Activated CD4-positive, alpha-beta T cell treated with anti-CD3 and anti-CD28 coated beads, Interleukin-2, amount 50 U/mL, for 4 hours (primary cell): Measurements from ENCODE around the gene OSM.

ENCODE experiments used
- DNase-seq, 2 experiments: peaks; one replicate each; pipeline ENCODE4 v3.0.0-alpha.2; 2020

The OSM gene

DNA sequence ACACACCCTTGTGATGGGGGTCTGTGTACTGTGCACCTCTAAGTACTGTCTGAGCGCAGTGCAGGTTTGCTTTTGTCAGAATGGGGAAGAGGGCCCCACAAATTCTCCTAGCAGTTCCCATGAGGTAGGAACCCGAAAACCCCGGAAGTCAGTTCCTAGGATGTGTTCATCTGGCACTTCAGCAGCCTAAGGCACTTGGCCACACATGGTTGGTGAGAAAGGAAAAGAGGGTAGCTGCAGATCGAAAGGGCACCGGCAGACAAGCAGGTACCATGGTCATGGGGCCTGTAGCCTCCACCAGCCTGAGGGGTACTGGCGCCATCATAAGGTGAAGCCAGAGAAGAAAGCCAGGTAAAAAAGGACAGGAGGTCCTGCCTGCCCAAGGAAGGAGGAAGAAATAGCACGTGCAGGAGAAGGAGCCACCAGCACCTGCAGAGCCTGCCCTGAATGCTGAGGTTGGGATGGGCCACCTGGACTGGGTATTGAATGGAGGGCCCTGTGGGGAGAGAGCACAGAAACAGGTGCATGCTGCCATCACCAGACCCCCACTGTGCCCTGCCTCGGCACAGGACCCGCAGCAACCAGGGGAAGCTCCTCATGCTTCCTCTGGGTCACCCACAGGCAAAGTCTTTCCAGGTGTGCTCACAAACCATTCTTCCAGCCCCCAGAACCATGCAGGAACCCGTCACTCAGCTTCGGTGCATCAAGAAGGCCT is 30.8 kb upstream of the OSM start:
- DNase-seq = no peak

DNA sequence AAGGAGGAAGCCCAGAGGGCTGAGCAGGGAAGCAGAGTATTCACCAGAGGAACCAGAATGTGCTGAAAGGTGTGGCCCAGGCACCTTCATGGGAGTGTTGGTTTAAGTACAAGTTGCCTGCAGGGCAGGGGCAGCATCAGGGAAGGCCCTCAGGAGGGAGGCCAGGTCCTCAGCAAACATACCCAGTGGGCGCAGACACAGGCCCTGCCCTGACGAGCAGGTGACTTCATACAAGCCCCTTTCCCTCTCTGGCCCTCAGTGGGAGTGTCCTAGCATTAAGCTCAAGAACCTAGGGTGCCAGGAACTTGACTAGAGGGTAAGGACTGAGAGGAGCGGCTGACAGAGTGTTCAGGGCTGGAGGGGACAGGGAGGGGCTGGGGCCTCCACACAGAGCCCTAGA is 30.2 kb upstream of the OSM start:
- no peak for DNase-seq

DNA sequence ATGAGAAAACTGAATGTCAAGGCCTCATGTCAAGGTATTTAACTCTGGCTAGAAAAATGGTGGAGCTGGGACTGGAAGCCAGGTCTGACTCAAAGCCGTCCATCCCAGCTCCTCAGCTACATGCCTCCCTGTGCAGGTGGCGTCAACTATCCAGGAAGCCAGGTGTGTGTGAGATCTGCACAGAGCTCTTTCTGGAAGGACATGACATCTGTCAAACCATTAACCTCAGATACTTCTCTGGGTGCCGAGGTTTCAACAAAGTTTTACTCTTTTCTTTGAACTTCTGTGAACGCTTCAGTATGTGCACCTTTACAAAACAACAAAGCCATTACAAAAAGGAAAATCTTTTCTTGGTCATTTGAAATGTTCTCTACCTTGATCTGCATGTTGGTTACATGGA is 29.7 kb upstream of the OSM start:
- DNase-seq = no peak

DNA sequence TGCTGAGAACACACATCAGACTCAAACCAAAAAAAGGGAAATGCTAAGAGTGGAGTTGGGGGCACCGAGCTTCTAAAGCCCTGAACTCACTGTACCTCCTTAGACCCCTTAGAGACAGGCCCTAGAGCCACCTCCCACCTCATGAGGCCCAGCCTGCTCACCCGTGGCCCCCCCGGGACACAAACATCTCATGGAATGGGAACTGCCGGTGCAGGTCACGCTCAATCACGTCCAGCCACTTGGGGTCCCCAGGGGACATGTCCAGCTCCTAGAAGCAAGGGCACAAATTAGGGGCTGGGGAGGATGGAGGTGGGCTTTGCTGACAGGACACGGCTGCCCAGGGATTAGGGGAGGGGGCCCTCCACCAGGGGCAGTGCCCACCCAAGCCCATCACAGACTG is 28.9 kb upstream of the OSM start:
- no peak for DNase-seq

DNA sequence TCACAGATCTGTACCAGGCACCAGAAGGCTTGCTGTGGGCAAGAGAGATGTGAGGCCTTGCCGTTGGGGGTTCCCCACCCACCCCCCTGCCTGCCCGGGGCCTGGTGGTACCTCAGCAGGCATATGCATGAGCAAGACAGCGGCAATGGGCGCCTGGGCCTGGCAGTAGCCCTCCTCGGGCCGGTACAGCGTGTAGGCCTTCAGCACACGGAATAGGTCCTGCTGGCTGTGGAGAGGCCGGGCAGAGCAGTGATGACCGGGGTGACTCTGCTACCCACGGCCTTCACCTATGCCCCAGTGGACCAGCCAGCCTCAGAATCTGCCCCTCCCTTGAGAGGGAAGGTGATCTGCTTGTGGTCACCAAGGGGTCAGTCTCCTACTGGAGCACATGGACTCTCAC is 28.2 kb upstream of the OSM start:
- DNase-seq = no peak

DNA sequence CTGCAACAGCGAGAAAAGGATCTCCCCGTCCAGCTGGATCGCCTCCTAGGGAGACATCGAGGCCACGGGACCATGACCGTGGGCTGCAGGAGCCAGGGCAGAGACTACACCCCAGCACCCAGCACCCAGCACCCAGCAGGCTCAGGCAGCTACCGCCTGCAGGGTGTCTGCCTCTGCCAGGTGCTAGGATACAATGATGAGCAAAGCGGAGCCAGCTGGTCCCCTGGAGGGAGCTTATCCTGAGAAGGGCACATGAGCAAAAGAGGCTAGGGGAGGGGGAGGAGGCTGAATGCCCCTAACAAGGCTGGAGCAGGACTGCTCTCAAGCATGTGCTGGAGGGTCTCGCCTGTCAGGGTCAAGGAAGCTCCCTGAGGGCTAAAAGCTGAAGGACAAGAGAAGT is 27.4 kb upstream of the OSM start:
- no peak for DNase-seq

DNA sequence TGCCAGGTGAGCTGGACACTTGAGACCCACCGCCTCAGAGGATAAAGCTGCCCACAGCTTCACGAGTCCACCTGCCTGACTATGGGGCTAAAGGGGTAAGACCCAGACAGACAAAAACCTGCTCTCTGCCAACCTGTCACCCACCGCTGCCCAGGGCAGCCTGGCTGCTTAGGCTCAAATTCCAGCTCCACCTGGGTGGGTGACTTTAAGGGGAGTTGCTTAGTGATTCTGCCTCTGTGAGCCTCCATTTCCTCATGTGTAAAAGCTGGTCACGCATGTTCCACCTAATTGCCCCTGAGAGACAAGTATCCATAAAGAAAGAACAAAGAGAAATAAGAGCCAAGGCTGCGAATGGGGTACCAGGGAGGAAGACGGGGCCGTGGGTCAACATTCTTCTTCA is 26.4 kb upstream of the OSM start:
- DNase-seq = no peak

DNA sequence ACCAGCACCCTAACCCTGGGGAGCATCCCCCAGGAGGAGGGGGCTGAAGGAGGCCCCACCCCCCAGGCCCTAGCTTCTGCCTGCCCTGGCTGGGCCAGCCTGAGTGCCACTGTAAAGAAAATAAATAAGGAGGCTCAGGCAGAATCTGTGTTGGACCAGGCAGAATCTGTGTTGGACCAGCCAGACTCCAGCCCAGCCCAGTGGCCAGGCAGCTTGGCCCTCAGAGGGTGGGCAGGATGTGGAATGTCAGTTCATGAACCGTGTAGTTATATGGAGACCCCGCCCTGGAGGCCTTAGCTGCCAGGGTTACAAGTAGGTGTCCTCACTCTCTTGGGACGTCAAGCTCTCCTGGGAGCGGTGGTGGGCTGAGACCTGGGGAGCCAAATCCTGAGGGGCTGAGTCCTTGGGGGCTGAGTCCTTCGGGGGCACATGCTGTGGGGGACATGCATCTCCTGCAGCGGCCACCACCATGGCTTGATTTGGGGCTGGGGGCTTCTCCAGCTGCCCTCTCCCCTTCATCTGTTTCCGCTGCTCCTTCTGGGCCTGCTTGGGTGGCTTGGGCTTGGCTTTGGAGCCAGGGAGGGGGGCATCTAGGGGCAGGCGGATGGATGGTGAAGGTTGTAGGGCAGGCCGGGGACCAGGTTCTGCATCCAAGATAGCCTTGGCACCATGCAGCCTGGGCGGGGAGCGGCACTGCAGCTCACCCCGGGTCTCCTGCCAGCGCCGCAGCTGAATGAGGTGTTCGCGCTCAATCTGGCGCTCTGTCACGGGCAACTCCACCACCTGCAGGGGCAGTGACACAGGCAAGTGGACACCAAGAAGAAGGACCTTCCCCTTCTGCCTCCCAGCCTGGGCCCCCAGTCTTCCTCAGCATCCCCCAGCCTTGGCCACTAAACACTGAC is 25.7 kb upstream of the OSM start:
- no peak for DNase-seq

DNA sequence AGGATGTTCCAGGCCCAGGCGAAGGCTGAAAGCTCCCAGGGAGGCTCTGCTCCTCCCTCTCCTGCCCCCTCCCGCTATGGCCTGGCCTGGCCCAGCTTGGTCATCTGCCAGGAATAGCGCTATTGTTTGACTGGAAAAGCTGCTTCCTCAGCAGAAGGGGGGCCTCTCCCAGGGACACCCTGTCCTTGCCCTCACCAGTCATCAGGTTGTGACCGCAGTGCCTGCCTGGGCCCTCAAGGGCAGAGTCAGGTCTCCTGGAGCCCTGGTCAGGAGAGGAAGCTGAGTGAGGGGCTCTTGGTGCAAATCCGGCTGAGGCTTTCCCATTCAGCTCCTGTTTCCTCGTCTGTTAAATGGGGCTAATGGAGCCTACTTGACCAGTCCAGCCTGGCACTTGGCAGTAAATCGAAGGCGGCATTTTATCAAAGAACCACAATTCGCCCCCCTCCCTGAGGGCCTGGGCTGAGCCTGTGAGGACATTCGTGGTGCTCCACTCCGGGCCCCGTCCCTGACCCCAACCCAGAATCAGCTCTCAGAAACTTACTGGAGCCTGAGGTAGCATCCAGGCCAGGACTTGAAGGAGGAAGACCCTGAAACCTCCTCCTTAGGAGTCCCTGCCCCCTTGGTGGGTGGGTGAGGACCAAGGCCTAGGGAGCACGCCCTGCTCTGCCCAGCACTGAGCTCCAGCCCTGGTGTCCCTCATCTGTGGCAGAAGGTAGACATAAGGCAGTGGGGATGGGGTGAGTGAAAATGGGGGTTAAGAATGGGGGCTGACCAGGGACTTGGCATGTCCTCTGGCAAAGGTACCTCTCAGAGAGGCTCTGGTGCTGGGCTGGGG is 24.6 kb upstream of the OSM start:
- DNase-seq = no peak

DNA sequence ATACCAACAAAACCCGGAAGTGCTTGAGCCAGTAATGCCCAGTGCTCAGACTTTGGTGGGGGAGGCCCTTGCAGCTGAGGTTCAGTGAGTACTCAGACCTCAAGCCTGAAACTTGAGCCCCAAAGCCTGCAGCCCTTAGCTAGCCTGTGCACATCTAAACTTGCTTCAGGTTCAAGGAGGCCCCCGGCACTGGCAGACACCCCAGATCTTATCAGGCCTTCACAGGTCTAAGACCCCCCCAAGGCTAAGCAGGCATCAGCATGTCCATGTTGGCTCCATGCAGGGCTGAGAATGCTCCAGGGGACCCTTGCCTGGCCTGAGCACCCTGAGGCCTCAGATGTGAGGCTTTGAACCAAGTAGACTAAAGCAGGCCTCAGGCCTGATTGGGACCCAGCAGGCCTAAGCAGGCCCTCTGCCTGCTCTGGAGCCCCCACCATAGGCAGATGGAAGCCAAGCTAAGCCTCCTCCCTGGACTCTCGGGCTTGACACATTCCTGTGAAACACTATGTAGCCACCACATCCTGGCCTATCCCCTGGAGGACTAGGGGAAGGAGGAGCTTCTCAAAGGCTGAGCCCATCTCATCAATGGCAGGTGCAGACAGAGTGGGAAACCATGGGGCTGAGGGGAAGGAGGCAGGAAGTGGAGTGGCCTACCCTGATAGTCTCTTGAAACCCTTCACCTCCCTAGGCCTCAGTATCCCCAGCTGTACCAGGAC is 23.8 kb upstream of the OSM start:
- DNase-seq = no peak

DNA sequence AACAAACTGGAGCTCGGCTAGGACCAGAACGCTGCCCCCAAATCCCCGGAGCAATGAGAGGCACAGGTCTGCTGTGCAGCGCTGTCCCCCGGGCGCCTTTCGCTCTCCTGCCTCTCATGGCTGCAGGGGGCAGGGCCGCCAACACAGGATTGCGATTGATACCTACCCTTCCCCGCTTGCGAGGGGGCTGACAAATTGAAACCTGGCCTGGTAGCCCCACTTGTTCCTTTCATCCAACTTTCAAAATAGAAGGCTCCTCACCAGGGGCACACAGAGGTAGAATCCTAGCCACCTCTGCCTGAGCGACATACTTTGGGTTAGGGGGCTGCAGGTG is 23.3 kb upstream of the OSM start:
- no peak for DNase-seq

DNA sequence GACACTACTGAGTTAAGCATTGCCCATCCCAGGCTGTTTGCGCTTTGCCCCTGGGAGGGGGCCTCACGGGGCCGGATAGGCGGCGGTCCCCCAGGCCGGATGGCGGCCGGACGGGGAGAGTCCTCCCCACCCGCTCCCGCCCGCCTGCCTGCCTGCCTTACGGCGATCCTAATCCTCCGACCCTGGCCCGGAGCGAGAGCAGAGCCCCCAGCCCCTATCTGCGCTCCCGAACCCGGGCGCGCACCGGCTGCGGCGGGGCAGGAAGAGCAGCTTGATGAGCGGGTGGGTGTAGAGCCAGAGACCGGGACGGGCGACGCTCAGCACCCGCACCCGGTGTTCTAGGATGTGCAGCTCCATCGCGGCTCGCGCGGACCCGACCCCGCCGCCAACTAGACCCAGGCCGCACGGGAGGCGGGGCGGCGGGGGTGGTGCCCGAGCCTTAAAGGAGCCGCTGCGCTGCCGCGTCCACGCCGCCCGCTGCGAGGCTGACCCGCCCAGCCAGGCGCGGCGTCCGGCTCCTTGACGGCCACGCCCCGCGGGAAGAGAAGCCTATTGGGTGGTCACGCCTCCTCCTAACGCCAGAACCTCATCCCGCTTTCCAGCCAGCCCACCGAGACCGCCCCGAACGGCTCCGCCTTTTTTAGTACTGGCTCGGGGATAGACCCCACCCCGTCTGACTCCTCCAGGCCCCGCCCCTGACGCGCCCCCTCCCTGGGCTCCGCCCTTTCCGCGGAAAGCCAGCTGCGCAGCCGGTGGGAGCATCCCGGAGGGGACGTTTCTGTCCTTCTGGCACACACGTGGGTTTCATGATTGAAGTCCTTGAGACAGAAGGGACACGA is 22.7 kb upstream of the OSM start, which contains the start of gene CASTOR1:
Gene CASTOR1, minus strand, starts transcription at position 365 of the 839 bp plus-strand sequence. Its CDS starts 8 bp downstream, at position 357.
- peak; percentile 81 to 83 for DNase-seq

DNA sequence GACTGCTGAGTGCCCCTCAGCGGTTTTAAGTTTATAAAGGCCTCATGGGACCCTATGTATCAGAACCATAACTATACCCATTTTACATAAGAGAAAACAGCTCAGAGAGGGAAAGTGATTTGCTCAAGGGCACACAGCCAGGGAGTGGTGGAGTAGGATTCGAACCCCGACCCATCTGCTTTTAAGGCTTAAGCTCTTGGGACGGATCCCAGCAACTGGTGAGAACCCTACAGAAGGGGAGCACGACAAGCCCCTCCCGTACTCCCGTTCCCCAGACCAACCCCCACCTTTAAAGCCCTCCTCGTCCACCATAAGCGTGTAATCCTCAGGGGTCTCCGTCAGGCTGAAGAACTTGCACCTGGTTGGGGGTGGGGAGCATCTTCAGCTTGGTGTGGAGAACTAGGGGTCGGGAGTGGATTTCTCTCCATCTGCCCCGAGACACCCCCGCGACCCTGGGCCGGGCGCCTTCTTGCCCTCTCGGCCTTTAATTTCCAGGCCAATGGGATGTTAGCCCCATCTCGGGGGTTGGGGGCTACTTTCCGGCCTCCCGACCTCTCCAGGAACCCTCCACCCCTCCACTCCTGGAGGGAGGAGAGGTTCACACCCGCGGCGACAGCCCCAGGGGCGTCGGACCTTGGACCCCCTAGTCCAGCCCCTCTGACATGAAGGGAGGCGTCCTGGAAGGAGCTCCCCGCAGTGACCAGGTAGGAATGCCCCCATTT is 21.9 kb upstream of the OSM start:
- DNase-seq = no peak

DNA sequence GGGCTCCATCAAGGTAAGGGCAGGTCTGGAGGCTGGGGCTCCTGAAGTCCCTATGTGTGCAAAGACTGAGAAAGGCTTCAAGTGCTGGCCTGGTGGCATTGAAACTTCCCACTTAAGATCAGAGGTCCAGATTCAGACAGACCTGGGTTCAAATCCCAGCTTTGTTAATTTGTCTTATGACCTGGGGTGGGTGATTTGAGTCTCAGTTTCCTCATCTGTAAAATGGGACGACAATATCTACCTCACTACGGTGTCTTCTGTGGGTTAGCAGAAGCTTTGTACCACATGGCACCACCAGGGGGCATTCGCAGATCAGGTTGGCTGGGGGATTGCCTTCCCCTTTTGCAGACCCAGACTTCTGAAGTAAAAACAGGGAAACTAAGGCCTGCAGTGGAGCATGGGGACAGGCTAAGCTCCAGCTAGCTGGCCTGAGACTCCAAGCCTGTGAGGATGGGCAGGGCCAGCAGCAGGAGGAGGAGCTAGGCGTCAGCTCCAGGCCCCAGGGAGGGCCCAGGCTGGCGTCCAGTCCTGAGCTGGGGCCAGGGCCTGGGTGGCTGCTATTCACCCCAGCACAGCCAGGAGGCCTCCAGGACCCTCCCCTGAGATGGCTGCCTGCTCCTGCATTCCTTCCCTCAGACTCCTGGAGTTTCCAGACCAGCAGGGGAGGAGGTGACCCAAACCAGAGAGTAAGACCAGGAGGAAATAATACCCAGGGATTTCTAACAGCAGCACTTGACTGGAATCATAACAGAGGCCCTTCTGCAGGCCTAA is 21.2 kb upstream of the OSM start:
- peak; percentile 91 to 93 for DNase-seq

DNA sequence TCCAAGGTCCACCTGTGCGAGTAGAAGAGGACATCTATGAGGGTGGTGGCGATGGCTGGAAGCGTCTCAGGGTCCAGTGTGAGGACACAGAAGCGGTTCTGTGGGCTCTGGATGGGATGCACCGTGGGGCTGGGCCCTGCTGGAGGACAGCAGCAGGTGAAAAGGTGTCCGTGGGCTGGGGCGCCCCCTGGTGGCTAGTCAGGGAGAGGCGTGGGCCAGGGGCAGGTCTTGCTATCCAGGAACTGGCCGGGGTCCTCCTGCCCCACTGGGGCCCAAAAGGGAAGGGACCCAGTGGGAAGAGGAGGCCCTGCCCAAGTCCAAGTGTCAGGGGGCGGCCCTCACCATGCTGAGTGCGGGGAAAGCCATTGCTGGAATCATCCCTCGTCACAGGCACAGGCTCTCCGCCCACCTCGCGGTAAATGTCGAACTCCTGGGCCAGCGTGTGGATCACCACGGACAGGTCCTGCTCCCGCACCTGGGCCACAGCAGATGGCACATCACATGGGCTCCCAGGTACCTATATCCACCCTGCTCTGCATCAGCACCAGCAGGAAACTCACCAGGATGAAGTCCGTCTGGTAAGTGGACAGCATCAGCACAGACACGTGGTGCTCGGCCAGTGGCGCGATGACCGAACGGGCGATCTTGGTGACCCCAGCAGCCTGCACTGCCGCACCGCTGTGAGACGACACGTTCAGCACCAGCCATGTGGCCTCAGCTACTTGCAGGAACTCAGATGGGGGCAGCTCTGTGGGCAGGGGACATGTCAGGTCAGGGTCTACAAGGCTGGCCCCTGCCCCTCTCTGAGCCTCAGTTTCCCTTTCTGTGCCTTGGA is 20.4 kb upstream of the OSM start:
- DNase-seq = peak; percentile 83 to 85

DNA sequence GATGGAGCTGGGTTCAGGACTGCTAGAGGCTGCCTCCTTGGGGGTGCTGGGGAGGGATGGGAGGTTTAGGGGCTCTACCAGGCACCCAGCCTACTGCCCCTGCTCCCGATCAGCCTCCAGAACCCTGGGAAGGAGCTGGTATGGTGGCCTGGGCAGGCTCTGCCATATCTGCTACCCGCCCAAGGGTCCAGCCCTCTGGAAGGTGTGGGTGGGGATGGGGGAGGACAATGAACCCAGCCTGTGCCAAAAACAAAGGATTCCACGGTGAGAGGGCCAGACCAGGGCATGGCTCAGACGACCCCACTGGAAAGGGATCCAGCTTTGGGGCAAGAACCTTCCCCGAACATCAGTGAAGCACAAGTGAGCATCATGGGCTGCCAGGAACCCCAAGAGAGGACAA is 19.7 kb upstream of the OSM start:
- no peak for DNase-seq

DNA sequence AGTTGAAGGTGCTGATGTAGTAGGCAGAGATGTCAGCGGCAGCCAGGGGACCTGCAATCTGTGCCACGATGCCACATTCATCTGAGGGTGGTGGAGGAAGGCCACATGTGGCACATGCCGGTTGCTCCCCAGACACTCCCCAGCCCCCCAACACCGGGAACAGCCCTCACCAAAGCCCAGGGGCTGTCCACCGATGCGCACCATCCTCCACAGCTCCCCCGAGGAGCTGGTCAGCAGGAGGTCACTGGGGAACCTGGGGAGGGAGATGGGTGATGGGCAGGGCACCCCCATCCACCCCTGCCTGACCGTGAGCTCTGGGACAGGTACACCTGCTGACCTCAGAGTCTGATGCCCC is 19.2 kb upstream of the OSM start:
- no peak for DNase-seq

DNA sequence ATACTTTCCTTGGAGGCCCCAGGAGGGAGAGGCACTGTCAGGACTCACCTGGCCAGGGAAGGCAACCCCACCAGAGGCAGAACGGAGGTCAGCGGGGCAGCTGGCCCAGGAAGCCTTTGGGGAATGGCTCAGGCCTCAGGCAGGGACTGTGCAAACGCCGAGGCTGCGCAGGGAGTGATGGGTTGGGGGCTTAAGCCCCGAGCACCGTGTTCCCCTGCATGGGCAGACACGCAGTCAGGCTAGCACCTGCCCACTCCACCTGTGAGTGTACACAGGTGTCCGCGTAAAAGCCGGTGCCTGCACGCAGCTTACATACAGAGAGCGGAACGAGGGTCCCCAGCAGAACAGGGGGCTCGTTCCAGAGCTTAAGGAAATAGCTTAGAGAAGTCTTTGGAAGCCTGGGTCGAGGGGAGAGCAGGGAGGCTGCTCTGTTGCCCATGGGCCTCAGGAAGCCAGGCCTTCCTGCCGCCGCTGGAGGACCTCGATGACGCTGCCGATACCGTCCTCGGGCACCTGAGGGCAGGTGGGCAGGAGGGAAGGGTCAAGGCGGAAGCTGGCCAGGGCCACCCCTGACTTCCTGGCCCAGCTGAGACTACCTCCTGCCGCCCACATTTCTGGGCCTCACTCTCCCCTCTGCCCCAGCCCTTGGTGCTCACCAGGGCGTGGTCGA is 18.7 kb upstream of the OSM start:
- DNase-seq = no peak

DNA sequence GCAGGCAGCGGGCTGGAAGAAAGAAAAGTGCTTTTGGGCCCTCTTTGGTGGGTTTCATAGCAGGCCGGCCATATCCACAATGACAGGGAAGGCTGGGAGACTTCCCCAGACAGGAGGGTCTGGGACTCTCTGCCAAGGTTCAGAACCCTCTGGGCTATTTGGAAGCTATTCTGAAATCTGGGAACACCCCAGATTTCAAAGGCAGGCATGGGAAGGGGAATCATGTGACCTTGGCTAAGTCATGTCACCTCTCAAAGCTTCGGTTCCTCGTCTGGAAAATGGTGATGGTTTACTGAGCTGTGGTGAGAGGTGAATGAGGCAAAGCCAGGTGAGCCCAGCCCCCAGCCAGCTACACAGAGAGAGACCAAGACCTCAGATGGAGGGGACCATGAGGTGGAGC is 18.0 kb upstream of the OSM start:
- DNase-seq = no peak
